Neural cell (in vitro differentiated cells): ENCODE measurements around the gene GTF3C2. TPM values are rescaled to one million over a fixed set of nuclear protein-coding genes. Genes with fewer than 3 reads are reported as not detected.

Experiments
- H2AFZ ChIP-seq: fragments of 200-600, 300-800 bp; sonication (generic), shearing (Covaris generic); 2 replicates; pipeline ENCODE4 v1.6.0; 2014; ENCODE audit warnings: low read depth, mild to moderate bottlenecking, antibody characterized with exemption, low read length, moderate library complexity
- H3F3A ChIP-seq: fragments of 200-600 bp; shearing (Covaris generic); 2 replicates; pipeline ENCODE4 v1.6.1; 2016; ENCODE audit warnings: mild to moderate bottlenecking, moderate library complexity, mixed read lengths, antibody characterized with exemption, low read length; ENCODE audit not compliant: insufficient read depth, poor library complexity, severe bottlenecking
- H3K27ac ChIP-seq: fragments of 200-600, 300-800 bp; sonication (generic), shearing (Covaris generic); 2 replicates; pipeline ENCODE4 v1.5.1; 2014; ENCODE audit warnings: mild to moderate bottlenecking, low read length, moderate library complexity
- H3K27me3 ChIP-seq: fragments of 300-800, 200-600 bp; sonication (generic), shearing (Covaris generic); 2 replicates; pipeline ENCODE4 v1.6.0; 2014; ENCODE audit warnings: mild to moderate bottlenecking, low read depth, low read length, moderate library complexity; ENCODE audit not compliant: insufficient read depth
- H3K36me3 ChIP-seq: fragments of 300-800, 200-600 bp; sonication (generic), shearing (Covaris generic); 2 replicates; pipeline ENCODE4 v1.5.1; 2014; ENCODE audit warnings: mild to moderate bottlenecking, antibody characterized with exemption, low read length, moderate library complexity; ENCODE audit not compliant: insufficient read depth
- H3K4me2 ChIP-seq: fragments of 300-800, 200-600 bp; sonication (generic), shearing (Covaris generic); 2 replicates; pipeline ENCODE4 v1.6.0; 2014; ENCODE audit warnings: mild to moderate bottlenecking, low read length
- H3K4me3 ChIP-seq: fragments of 300-800, 200-600 bp; sonication (generic), shearing (Covaris generic); 2 replicates; pipeline ENCODE4 v1.5.1; 2014; ENCODE audit warnings: mild to moderate bottlenecking, low read length, moderate library complexity
- H3K79me2 ChIP-seq: fragments of 200-600 bp; shearing (Covaris generic); replicated peaks from 2 replicates; pipeline ENCODE4 v1.6.0; 2014; ENCODE audit warnings: mild to moderate bottlenecking, low read length, moderate library complexity; ENCODE audit not compliant: insufficient read depth
- H3K9ac ChIP-seq: fragments of 300-800, 200-600 bp; sonication (generic), shearing (Covaris generic); 2 replicates; pipeline ENCODE4 v1.6.1; 2016; ENCODE audit warnings: mild to moderate bottlenecking, low read length, mixed read lengths
- H3K9me2 ChIP-seq: fragments of 200-600 bp; shearing (Covaris generic); 2 replicates; pipeline ENCODE4 v1.6.1; 2016; ENCODE audit warnings: mild to moderate bottlenecking, low read length, mixed read lengths; ENCODE audit not compliant: insufficient read depth
- H3K9me3 ChIP-seq: fragments of 200-600, 300-800 bp; sonication (generic), shearing (Covaris generic); 2 replicates; pipeline ENCODE4 v1.6.1; 2016; ENCODE audit warnings: mild to moderate bottlenecking, mixed run types, low read length, moderate library complexity, mixed read lengths
- H4K20me1 ChIP-seq: fragments of 200-600 bp; shearing (Covaris generic); 2 replicates; pipeline ENCODE4 v1.6.1; 2016; ENCODE audit warnings: mild to moderate bottlenecking, mixed run types; ENCODE audit not compliant: insufficient read depth
- EP300 ChIP-seq: fragments of 450-650 bp; conservative IDR thresholded peaks from 2 replicates; pipeline ENCODE4 v1.6.1; 2014; ENCODE audit warnings: antibody characterized with exemption, mild to moderate bottlenecking, moderate library complexity; ENCODE audit not compliant: poor library complexity, severe bottlenecking
- EZH2 ChIP-seq: fragments of 200-600, 300-800 bp; shearing (Covaris generic), sonication (generic); IDR thresholded peaks from 2 replicates; pipeline ENCODE4 v1.6.1; 2014; ENCODE audit warnings: antibody characterized with exemption, low read length, borderline replicate concordance, mild to moderate bottlenecking; ENCODE audit not compliant: insufficient read depth, poor library complexity, severe bottlenecking
- MXI1 ChIP-seq: fragments of 450-650 bp; conservative IDR thresholded peaks from 2 replicates; pipeline ENCODE4 v1.6.1; 2014; ENCODE audit warnings: antibody characterized with exemption, mild to moderate bottlenecking; ENCODE audit not compliant: poor library complexity, severe bottlenecking
- POLR2AphosphoS5 ChIP-seq: IDR thresholded peaks from 2 replicates; pipeline ENCODE4 v1.6.1; 2012
- RAD21 ChIP-seq: fragments of 450-650 bp; conservative IDR thresholded peaks from 2 replicates; pipeline ENCODE4 v1.6.1; 2014; ENCODE audit warnings: antibody characterized with exemption, mild to moderate bottlenecking, moderate library complexity
- SMC3 ChIP-seq: fragments of 450-650 bp; conservative IDR thresholded peaks from 2 replicates; pipeline ENCODE4 v1.6.1; 2014; ENCODE audit warnings: antibody characterized with exemption, mild to moderate bottlenecking, moderate library complexity; ENCODE audit not compliant: poor library complexity
- TAF1 ChIP-seq: IDR thresholded peaks from 2 replicates; pipeline ENCODE4 v1.6.1; 2012; ENCODE audit warnings: low read depth
- polyA plus RNA-seq: library from polyadenylated mRNA; depleted of rRNA; stranded (reverse); fragments of >200 nt; gene quantifications from 2 replicates; pipeline ENCODE4 v1.2.3, GENCODE V29; 2014
- TF ChIP-seq, protein P1 (sequence below): fragments of 450-650 bp; IDR thresholded peaks from 2 replicates; pipeline ENCODE4 v1.5.1; 2014; ENCODE audit warnings: antibody characterized with exemption, mild to moderate bottlenecking, moderate library complexity; ENCODE audit not compliant: poor library complexity, severe bottlenecking
- TF ChIP-seq, protein P2 (sequence below): IDR thresholded peaks from 2 replicates; pipeline ENCODE4 v1.6.1; 2012; ENCODE audit warnings: borderline replicate concordance

Gene GTF3C2
- polyA plus RNA-seq, 1 donor from 2014 or later, result 27.8 TPM

DNA sequence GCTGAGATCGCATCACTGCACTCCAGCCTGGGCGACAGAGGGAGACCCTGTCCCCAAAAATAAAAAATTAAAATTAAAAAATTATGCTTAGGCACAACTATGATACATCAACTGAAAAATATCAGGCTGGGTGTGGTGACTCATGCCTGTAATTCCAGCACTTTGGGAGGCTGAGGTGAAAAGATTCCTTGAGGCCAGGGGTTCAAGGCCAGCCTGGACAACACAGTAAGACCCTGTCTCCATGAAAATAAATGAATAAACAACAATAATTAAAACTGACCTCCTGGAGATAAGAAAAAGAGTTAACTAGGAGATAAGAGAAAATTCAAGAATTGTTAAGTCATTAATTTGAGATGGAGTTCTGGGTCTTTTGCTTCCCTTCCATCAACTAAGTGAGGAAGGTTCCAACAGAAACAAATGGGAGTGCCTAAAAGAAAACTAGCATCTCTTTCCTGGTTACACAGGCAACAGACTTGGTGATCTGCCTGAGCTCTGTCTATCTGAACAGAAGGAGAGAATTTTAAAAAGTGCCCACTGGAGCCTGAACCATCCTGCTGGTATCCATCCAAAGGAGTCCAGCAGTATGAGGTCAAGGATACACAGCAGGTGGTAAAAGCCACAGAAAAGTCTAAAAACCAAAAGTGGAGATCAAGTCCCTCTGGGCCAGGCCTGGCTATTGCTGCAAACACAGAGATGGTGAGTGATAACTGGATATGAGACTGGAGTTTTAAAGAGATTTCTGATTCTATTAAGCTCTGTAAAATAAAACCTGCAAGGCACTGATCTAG, 44.0 kb upstream of the GTF3C2 start:
- Histone ChIP-seq H3K9ac (no peak overlapping the region), H3K4me2 (no peak overlapping the region), H3K36me3 (no peaks in the 10 kb centered on the region), H3F3A (no peaks in the 10 kb centered on the region), H3K27me3 (no peaks in the 10 kb centered on the region), H2AFZ (no peak overlapping the region), H3K27ac (no peak overlapping the region), H3K79me2 (peaks cover 58% of the 10 kb centered on the region), H3K4me3 (no peak overlapping the region), H3K9me2 (no peaks in the 10 kb centered on the region), H4K20me1 (no peaks in the 10 kb centered on the region), H3K9me3 (no peaks in the 10 kb centered on the region)
- TF ChIP-seq SMC3 (no peak), RAD21 (no peak), EP300 (no peak), POLR2AphosphoS5 (no peak), MXI1 (no peak), EZH2 (no peak), TAF1 (no peak)
- TF ChIP-seq, protein P1, sequence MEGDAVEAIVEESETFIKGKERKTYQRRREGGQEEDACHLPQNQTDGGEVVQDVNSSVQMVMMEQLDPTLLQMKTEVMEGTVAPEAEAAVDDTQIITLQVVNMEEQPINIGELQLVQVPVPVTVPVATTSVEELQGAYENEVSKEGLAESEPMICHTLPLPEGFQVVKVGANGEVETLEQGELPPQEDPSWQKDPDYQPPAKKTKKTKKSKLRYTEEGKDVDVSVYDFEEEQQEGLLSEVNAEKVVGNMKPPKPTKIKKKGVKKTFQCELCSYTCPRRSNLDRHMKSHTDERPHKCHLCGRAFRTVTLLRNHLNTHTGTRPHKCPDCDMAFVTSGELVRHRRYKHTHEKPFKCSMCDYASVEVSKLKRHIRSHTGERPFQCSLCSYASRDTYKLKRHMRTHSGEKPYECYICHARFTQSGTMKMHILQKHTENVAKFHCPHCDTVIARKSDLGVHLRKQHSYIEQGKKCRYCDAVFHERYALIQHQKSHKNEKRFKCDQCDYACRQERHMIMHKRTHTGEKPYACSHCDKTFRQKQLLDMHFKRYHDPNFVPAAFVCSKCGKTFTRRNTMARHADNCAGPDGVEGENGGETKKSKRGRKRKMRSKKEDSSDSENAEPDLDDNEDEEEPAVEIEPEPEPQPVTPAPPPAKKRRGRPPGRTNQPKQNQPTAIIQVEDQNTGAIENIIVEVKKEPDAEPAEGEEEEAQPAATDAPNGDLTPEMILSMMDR, result no peak
- TF ChIP-seq, protein P2, sequence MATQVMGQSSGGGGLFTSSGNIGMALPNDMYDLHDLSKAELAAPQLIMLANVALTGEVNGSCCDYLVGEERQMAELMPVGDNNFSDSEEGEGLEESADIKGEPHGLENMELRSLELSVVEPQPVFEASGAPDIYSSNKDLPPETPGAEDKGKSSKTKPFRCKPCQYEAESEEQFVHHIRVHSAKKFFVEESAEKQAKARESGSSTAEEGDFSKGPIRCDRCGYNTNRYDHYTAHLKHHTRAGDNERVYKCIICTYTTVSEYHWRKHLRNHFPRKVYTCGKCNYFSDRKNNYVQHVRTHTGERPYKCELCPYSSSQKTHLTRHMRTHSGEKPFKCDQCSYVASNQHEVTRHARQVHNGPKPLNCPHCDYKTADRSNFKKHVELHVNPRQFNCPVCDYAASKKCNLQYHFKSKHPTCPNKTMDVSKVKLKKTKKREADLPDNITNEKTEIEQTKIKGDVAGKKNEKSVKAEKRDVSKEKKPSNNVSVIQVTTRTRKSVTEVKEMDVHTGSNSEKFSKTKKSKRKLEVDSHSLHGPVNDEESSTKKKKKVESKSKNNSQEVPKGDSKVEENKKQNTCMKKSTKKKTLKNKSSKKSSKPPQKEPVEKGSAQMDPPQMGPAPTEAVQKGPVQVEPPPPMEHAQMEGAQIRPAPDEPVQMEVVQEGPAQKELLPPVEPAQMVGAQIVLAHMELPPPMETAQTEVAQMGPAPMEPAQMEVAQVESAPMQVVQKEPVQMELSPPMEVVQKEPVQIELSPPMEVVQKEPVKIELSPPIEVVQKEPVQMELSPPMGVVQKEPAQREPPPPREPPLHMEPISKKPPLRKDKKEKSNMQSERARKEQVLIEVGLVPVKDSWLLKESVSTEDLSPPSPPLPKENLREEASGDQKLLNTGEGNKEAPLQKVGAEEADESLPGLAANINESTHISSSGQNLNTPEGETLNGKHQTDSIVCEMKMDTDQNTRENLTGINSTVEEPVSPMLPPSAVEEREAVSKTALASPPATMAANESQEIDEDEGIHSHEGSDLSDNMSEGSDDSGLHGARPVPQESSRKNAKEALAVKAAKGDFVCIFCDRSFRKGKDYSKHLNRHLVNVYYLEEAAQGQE, result no peak

DNA sequence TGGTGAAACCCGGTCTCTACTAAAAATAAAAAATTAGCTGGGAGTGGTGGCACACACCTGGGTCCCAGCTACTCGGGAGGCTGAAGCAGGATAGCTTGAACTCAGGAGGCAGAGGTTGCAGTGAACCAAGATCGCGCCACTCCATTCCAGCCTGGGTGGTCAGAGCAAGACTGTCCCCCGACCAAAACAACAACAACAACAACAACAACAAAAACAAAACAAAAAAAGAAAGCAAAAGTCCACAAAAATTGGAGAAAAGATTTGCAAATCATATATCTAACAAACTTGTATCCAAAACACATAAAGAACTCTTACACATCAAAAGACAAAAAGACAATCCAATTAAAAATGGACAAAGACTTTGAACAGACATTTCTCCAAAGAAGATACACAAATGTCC, 42.4 kb upstream of the GTF3C2 start:
- Histone ChIP-seq H3K79me2 (peaks cover 51% of the 10 kb centered on the region), H2AFZ (no peak overlapping the region), H3K9me3 (no peaks in the 10 kb centered on the region), H3K36me3 (no peaks in the 10 kb centered on the region), H3K4me2 (no peak overlapping the region), H4K20me1 (no peaks in the 10 kb centered on the region), H3F3A (no peaks in the 10 kb centered on the region), H3K4me3 (no peak overlapping the region), H3K27me3 (no peaks in the 10 kb centered on the region), H3K9ac (no peak overlapping the region), H3K27ac (no peak overlapping the region), H3K9me2 (no peaks in the 10 kb centered on the region)
- no peak for TF ChIP-seq SMC3
- TF ChIP-seq, protein P1, result no peak
- TF ChIP-seq MXI1, result no peak
- no peak for TF ChIP-seq EP300
- TF ChIP-seq, protein P2, result no peak
- no peak for TF ChIP-seq EZH2
- TF ChIP-seq RAD21, result no peak
- TF ChIP-seq TAF1, result no peak
- no peak for TF ChIP-seq POLR2AphosphoS5
